ENCODE measurements around the gene NOMO2. TPM values are rescaled to one million over a fixed set of nuclear protein-coding genes. Genes with fewer than 3 reads are reported as not detected.
"Not testable (repeated sequence)": the region's sequence is repeated elsewhere in the genome, so short reads cannot be mapped to it uniquely, and the experiment has no call there.

The NOMO2 gene
- polyA plus RNA-seq, 1 donor from 2014 or later: 62.8 TPM

DNA sequence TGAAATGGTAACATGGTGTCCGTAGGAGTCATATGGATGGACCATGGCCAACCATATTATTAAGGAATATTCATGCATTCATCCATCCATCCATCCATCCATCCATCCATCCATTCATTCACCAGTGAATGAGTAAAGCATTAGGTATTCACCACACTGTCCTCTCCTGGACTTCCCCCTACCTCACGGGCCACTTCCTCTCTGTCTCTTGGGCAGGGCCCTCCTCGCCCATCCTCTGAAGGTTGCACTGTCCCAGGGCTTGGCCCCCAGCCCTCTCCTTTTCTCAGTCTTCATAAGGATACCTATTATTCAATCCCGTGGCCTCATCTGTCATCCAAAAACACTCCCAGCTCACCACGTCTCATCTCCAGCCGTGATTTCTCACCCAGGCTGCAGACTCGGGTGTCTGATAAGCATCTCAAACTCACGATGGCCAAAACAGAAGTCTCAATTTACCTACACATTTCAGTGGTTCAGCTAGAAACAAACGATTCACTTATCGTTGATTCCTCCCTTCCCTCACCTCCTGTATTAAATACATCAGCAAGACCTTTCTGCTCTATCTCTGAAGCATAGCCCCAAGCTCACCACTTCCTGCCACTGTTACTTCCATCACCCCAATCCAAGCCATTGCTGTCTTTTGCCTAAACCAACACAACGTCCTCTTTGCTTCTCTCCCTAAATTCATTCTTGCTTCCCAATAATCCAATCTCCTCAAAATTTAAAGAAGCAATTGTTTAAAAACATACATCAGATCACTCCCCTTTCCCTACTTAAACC lies 69.6 kb downstream of the NOMO2 start:
- not testable (repeated sequence) for H3K4me3 Mint-ChIP-seq, H3K27me3 Mint-ChIP-seq, H3K36me3 Mint-ChIP-seq, H3K27ac Mint-ChIP-seq, H3K9me3 Mint-ChIP-seq, H3K4me1 Mint-ChIP-seq

DNA sequence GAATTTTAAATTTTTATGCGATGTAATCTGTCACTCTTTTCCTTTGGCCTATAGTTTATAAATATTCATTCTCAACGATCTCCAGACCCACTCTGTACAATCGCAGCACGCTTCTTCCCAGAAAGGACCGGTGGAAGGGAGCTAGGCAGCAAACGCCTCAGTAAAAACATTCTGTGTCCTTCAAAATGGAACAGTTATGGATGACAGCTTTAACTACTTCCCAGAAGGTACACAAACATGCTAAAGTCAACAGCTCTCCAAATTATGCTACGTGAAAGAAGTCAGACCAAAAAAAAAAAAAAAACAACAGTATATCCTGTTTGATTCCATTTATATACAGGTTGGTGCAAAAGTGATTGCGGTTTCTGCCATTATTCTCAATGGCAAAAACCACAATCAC lies 125.9 kb downstream of the NOMO2 start:
- not testable (repeated sequence) for H3K4me3 Mint-ChIP-seq, H3K4me1 Mint-ChIP-seq, H3K36me3 Mint-ChIP-seq, H3K27ac Mint-ChIP-seq, H3K9me3 Mint-ChIP-seq, H3K27me3 Mint-ChIP-seq

DNA sequence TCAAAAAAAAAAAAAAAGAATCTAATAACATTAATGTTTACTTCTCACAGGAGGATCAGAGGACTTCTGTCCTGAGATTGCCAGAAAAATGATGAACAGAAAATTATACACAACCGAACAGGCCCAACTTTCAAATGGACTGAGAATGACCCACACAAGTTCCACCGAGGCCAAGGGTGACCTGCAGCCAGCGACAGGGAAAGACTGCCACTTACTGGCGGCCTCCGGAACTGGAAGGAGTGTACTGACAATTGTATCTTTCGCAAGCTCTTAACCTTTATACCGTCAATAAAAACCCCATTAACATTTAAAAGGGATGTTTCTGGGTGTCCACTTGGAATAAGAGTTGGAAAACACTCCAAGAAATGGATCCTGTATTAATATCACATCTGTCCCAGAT lies 146.1 kb downstream of the NOMO2 start:
- H3K27me3 Mint-ChIP-seq, H3K27ac Mint-ChIP-seq, H3K4me1 Mint-ChIP-seq, H3K36me3 Mint-ChIP-seq, H3K9me3 Mint-ChIP-seq, H3K4me3 Mint-ChIP-seq: not testable (repeated sequence)

DNA sequence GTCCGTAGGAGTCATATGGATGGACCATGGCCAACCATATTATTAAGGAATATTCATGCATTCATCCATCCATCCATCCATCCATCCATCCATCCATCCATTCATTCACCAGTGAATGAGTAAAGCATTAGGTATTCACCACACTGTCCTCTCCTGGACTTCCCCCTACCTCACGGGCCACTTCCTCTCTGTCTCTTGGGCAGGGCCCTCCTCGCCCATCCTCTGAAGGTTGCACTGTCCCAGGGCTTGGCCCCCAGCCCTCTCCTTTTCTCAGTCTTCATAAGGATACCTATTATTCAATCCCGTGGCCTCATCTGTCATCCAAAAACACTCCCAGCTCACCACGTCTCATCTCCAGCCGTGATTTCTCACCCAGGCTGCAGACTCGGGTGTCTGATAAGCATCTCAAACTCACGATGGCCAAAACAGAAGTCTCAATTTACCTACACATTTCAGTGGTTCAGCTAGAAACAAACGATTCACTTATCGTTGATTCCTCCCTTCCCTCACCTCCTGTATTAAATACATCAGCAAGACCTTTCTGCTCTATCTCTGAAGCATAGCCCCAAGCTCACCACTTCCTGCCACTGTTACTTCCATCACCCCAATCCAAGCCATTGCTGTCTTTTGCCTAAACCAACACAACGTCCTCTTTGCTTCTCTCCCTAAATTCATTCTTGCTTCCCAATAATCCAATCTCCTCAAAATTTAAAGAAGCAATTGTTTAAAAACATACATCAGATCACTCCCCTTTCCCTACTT lies 152.2 kb downstream of the NOMO2 start:
- H3K9me3 Mint-ChIP-seq, H3K27ac Mint-ChIP-seq, H3K36me3 Mint-ChIP-seq, H3K27me3 Mint-ChIP-seq, H3K4me3 Mint-ChIP-seq, H3K4me1 Mint-ChIP-seq: not testable (repeated sequence)

DNA sequence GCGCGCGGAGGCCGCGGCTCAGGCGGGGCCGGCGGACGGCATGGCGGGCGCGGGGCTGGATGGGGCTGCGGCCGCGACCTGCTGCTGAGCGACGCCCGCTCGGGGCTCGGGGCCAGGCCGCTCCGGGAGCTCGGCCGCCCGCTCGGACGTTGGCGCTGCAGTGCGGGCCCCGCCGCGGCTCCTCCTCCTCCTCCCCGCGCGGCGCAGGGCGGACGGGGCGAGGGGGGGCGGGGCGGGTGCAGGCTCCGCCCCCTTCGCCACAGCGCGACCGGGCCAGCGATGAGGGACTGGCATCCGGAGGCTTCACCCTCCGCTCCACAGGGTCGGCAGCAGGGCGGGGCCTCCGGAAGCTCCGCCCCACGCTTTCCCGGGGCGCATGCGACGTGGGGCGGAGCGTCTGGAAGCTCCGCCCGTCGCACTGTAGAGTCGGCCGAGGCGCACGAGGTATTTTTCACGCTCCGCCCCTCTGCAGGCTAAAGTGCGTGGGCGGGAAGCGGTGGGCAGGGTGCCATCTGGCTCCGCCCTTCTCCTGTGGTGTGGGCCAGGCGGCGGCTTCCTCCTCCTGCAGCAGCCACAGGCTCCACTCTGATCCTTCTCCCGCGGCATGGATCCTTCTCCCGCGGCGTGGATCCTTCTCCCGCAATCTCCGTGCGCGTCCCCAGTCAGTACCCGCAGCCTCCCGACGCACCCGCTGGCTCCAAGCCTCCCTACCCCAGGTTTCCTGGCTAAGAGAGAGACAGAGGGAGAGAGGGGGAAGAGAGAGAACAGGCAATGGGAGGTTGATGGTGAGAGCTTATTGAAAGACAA lies 159.8 kb downstream of the NOMO2 start:
- H3K4me3 Mint-ChIP-seq, H3K27ac Mint-ChIP-seq, H3K9me3 Mint-ChIP-seq, H3K4me1 Mint-ChIP-seq, H3K27me3 Mint-ChIP-seq, H3K36me3 Mint-ChIP-seq: not testable (repeated sequence)

DNA sequence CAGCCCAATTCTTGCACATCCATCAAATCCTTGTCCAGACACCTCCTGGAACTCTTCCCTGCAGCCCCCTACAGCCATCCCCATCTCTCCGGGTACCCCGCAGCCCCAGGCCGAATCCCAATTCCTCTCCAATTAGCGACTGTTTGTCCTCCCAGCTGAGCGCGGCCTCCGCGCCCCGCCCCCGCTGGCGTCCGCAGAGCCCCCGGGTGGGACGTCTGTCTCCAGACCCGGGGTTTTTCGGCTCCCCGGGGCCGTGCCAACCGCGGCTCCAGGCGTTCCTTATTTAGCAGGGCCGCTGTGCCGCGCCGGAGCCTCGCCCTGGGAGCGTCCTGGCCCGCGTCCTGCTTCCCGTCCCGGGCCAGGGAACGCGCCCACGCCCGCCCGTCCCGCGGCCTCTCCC lies 160.7 kb downstream of the NOMO2 start:
- not testable (repeated sequence) for H3K9me3 Mint-ChIP-seq, H3K27ac Mint-ChIP-seq, H3K36me3 Mint-ChIP-seq, H3K27me3 Mint-ChIP-seq, H3K4me1 Mint-ChIP-seq
- H3K4me3 Mint-ChIP-seq: peak overlapping the region in 2 of 4 donors; percentile 66 to 75

DNA sequence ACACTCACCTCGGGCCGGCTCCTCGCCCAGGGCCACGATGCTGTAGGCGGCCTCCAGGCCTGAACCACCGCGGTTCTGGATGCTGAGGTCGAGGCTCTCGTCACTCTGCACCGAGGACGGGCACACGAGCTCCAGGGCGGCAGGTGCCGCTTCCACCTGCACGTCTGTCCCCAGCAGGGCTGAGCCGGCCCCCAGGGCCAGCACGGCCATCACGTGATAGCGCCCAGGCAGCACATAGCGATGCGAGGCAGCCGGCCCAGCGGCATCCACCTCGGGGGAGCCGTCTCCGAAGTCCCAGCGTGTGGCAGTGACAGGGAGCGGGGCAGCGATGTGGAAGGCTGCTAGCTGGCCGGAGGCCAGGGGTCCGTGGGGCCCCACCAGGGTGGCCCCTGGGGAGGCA lies 167.5 kb downstream of the NOMO2 start:
- H3K4me1 Mint-ChIP-seq, H3K9me3 Mint-ChIP-seq, H3K27me3 Mint-ChIP-seq, H3K4me3 Mint-ChIP-seq, H3K36me3 Mint-ChIP-seq, H3K27ac Mint-ChIP-seq: not testable (repeated sequence)

DNA sequence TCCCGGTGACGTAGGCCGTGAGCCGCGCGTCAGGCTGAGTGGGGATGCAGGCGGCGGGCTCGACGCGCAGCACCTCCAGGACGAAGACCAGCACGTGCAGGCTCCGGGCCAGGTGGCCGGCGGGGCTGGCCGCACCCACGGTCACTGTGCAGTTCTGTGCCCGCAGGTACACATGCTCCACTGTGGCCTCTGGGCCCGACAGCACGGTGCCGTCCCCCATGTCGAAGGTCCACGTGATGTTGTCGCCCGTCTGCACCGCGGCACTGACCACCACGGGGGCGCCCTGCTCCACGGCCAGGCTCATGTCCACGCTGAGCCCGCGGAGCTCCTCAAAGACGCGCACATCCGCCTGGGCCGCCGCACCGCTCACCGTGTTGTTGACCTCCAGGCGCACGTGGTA lies 174.1 kb downstream of the NOMO2 start:
- H3K27me3 Mint-ChIP-seq, H3K4me1 Mint-ChIP-seq, H3K36me3 Mint-ChIP-seq, H3K4me3 Mint-ChIP-seq, H3K27ac Mint-ChIP-seq, H3K9me3 Mint-ChIP-seq: not testable (repeated sequence)

DNA sequence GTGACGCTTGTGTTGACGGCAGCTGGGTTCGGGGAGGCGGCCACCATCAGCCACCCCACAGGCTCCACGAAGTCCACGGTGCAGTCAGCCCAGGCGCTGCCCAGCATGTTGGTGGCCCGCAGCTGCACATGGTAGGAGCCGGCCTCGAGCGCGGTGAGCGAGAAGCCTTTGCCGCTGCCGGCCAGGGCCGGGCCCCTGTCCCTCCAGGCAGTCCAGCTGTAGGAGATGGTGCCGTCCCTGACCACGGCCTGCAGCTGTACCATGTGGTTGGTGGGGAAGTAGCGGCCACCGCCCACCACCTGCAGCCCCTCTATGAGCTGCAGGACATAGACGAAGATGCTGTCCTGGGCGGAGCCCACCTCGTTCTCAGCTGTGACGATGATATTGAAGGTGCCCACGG lies 175.4 kb downstream of the NOMO2 start:
- not testable (repeated sequence) for H3K27ac Mint-ChIP-seq, H3K4me1 Mint-ChIP-seq, H3K9me3 Mint-ChIP-seq, H3K36me3 Mint-ChIP-seq, H3K4me3 Mint-ChIP-seq, H3K27me3 Mint-ChIP-seq

DNA sequence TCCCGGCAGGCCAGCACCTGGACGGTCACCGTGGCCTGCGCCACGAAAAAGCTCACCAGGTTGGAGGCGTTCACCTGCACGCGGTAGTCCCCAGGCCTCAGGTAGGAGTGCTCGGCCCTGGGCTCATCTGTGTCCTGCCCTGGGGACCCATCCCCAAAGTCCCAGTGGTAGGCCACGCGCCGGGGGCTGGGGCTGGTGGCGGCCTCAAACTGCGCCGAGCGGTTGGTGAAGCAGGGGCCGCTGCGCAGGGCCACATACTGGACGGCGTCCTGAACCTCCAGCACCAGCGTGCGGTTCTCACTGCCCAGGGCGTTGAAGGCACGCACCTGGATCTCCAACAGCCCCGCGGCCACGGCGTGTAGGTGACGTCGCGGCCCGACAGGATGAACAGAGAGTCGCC lies 176.6 kb downstream of the NOMO2 start:
- H3K27ac Mint-ChIP-seq, H3K27me3 Mint-ChIP-seq, H3K9me3 Mint-ChIP-seq, H3K4me3 Mint-ChIP-seq, H3K36me3 Mint-ChIP-seq, H3K4me1 Mint-ChIP-seq: not testable (repeated sequence)

DNA sequence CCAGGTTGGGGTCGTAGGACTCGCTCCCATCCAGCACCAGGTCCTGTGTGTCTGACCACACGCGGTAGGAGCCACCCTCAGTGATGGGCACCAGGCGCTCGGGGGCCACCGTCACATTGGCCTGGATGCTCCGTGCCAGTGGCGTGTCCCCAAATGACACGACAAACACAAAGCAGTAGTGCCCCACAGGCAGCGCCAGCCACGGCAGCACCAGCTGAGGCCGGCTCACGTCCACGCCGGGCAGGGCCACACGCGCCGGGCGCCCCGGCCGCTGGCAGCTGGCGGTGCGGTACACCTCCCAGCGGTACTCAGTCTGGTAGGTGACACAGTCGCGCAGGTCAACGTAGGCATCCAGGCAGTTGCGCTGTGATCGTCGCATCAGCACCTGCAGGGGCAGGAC lies 177.0 kb downstream of the NOMO2 start:
- not testable (repeated sequence) for H3K4me1 Mint-ChIP-seq, H3K9me3 Mint-ChIP-seq, H3K27me3 Mint-ChIP-seq, H3K36me3 Mint-ChIP-seq, H3K4me3 Mint-ChIP-seq, H3K27ac Mint-ChIP-seq

DNA sequence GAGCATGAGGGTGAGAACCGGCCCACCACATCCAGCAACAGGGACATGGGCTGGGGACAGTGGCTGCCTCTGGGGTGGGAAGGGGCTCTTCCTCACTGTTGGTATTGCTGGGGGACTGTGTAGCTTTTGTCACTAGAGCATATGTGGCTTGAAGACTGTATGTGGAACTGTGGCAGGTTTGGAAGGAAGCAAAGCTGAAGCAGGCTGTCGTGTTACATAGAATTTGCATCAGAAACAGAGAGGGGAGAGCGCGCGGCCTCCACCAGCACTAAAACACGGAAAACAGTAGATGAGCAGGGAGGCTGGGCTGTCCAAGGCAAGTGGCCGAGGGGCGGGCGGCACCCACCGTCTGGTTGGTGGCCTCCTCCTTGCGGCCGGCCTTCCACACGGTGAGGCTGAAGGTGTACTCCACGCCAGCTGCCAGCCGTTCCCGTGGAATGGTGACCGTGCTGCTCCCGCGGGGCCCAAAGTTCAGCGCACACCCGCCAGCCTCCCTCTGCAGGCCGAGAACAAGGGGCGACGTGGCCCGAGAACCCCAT lies 177.7 kb downstream of the NOMO2 start:
- not testable (repeated sequence) for H3K36me3 Mint-ChIP-seq, H3K4me1 Mint-ChIP-seq, H3K9me3 Mint-ChIP-seq, H3K4me3 Mint-ChIP-seq, H3K27ac Mint-ChIP-seq, H3K27me3 Mint-ChIP-seq

DNA sequence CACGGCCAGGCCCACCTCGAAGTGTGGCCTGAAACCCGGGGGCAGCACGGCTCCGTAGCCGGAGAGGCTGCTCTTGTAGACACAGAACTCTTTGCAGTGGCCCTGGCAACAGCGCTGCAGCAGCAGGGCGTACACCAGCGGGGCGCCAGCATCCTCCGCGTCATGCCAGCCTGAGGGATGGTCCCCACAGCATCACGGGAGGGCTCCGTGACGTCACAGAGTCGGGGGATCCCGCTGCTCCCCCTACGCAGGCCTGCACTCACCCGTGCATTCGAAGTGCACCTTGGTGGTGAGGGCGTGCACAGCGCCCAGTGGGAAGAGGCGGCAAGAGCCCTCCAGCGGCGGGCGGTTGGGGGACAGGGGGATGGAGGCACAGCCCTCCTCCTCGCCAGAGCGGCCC lies 179.2 kb downstream of the NOMO2 start:
- H3K9me3 Mint-ChIP-seq, H3K36me3 Mint-ChIP-seq, H3K4me1 Mint-ChIP-seq, H3K27ac Mint-ChIP-seq, H3K27me3 Mint-ChIP-seq, H3K4me3 Mint-ChIP-seq: not testable (repeated sequence)
